Peyer's patch (tissue), 4 donors: ENCODE results near the gene ATP6V0E2. TPM values are rescaled to one million over a fixed set of nuclear protein-coding genes. Genes with fewer than 3 reads are reported as not detected.

Experiments used
- DNase-seq, 3 donors: peaks; one replicate each; pipeline ENCODE4 v3.0.0-alpha.2; 2017 to 2019
- H3K27ac ChIP-seq, 4 donors: fragments of 200-600 bp; sonication (generic); one replicate each; pipeline ENCODE4 v1.5.1; 2016 to 2019
- H3K27me3 ChIP-seq, 2 donors: fragments of 200-600 bp; sonication (generic); one replicate each; pipeline ENCODE4 v1.5.1; 2019
- H3K36me3 ChIP-seq, 3 donors: fragments of 200-600 bp; sonication (generic); one replicate each; pipeline ENCODE4 v1.5.1; 2016 to 2019
- H3K4me1 ChIP-seq, 4 donors: fragments of 200-600 bp; sonication (generic); one replicate each; pipeline ENCODE4 v1.5.1; 2016 to 2019
- H3K4me3 ChIP-seq, 4 donors: fragments of 200-600 bp; sonication (generic); 1 replicate in 3 of 4; 2 replicates in 1 of 4; pipeline ENCODE4 v1.5.1; 2016 to 2019; ENCODE audit warnings: mild to moderate bottlenecking in 1 of 4
- H3K9me3 ChIP-seq, 4 donors: fragments of 200-600 bp; sonication (generic); one replicate each; pipeline ENCODE4 v1.5.1; 2016 to 2019; ENCODE audit warnings: mild to moderate bottlenecking in 1 of 4
- CTCF ChIP-seq, 6 experiments: fragments of 450-650 bp in 4 of 6; fragments of 200-600 bp in 2 of 6; sonication (generic) in 1 of 6; IDR thresholded peaks; one replicate each; pipeline ENCODE4 v1.5.1; 2017 to 2019; ENCODE audit warnings: antibody characterized with exemption in 6 of 6, mild to moderate bottlenecking in 3 of 6, moderate library complexity in 1 of 6
- POLR2A ChIP-seq, 2 donors: fragments of 450-650 bp; IDR thresholded peaks; one replicate each; pipeline ENCODE4 v1.5.1; 2017; ENCODE audit warnings: antibody characterized with exemption in 2 of 2, mild to moderate bottlenecking in 2 of 2, moderate library complexity in 2 of 2
- total RNA-seq, 4 donors: library from RNA; depleted of rRNA; stranded (reverse); fragments of >200 nt; gene quantifications; one replicate each; pipeline ENCODE4 v1.1.0, GENCODE V29; 2016

Gene ATP6V0E2
- total RNA-seq, 4 donors from 2014 or later = 7.6 to 17.8 (median 11.1) TPM

- no peak overlapping the region for H3K4me3 ChIP-seq
- H3K4me1 ChIP-seq = peaks cover 0 to 2% (median 0%) of the 10 kb centered on the region in 4 donors
- H3K27ac ChIP-seq = no peak overlapping the region
- H3K36me3 ChIP-seq = peaks cover 0 to 12% (median 0%) of the 10 kb centered on the region in 3 donors
- H3K9me3 ChIP-seq = no peaks in the 10 kb centered on the region
- DNase-seq = no peak
- H3K27me3 ChIP-seq = no peaks in the 10 kb centered on the region
- TF ChIP-seq CTCF (IDR thresholded peaks at IDR 0.05) (no peak), POLR2A (IDR thresholded peaks at IDR 0.05) (no peak)
Measured at GRCh38 chr7:149850007-149850594, 23.7 kb upstream of the ATP6V0E2 start.

- DNase-seq = no peak
- Histone ChIP-seq H3K9me3 (no peaks in the 10 kb centered on the region), H3K27me3 (no peaks in the 10 kb centered on the region), H3K36me3 (peaks cover 0 to 12% (median 0%) of the 10 kb centered on the region in 3 donors), H3K27ac (no peak overlapping the region), H3K4me1 (peaks cover 0 to 2% (median 0%) of the 10 kb centered on the region in 4 donors), H3K4me3 (no peak overlapping the region)
- no peak for TF ChIP-seq CTCF (IDR thresholded peaks at IDR 0.05)
- TF ChIP-seq POLR2A (IDR thresholded peaks at IDR 0.05) = no peak
Measured at GRCh38 chr7:149850716-149851115, 23.1 kb upstream of the ATP6V0E2 start.

DNA sequence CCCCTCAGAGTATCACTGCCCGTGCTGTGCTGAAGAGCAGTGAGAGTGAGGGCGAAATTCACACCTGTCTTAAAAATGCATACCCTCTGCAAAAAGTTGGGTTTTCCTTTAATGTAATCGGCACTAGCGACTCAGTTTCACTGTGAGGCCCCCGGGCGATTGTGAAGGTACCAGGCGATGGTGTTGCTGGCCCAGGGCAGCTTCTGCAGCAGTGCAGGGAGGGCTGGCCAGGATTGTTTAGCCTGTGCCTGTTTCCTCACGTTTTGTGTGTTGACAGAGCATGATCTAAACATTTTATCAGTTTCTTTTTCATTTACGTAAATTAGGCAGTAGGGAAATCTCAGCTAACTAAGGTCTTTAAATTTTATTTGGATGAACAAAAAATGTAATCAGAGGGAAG is 22.3 kb upstream of the ATP6V0E2 start:
- DNase-seq = no peak
- no peak overlapping the region for H3K4me3 ChIP-seq
- no peaks in the 10 kb centered on the region for H3K9me3 ChIP-seq
- peaks cover 0 to 2% (median 0%) of the 10 kb centered on the region in 4 donors for H3K4me1 ChIP-seq
- H3K27me3 ChIP-seq = no peaks in the 10 kb centered on the region
- no peak overlapping the region for H3K27ac ChIP-seq
- peaks cover 0 to 8% (median 0%) of the 10 kb centered on the region in 3 donors for H3K36me3 ChIP-seq
- no peak for TF ChIP-seq CTCF (IDR thresholded peaks at IDR 0.05)
- TF ChIP-seq POLR2A (IDR thresholded peaks at IDR 0.05) = no peak

GRCh38 chr7:149853157-149853556 is 20.6 kb upstream of the ATP6V0E2 start:
- Histone ChIP-seq H3K4me1 (peaks cover 0 to 2% (median 0%) of the 10 kb centered on the region in 4 donors), H3K27me3 (no peaks in the 10 kb centered on the region), H3K4me3 (no peak overlapping the region), H3K9me3 (no peaks in the 10 kb centered on the region), H3K36me3 (peaks cover 0 to 5% (median 0%) of the 10 kb centered on the region in 3 donors), H3K27ac (no peak overlapping the region)
- no peak for DNase-seq
- TF ChIP-seq CTCF (IDR thresholded peaks at IDR 0.05) (no peak), POLR2A (IDR thresholded peaks at IDR 0.05) (no peak)

DNA sequence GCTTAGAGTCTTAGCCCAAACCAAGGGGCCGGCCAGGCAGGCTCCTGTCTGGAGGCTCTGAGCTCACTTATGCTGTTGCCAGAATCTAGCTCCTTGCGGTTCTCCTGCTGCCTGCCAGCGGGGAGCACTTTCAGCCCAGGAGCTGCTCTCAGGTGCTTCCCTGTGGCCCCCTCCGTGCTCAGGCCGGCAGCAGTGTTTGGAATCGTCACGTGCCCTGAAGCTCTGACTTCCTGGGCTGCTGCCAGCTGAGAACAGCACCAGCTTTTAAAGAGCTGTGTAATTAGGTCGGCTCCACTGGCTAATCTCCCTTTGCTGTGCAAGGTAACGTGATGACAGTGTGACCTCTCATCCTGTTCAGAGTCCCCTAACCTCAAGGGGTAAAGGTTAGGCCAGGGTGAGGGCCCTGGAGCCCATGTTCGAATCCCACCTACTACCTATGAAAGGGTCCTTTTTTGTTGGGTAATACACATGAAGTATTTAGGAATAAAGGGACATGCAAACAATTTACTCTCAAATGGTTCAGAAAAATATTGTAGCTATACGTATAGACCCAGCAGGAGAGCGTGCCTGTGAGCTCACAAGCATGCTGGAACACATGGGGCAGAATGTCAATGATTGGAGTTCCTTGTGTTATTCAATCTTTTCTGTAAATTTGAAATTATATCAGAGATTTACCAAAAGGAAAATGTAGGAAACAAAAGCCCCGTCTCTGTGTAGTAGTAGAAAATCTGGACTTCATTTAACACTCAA is 19.0 kb upstream of the ATP6V0E2 start:
- Histone ChIP-seq H3K27ac (no peak overlapping the region), H3K9me3 (no peaks in the 10 kb centered on the region), H3K4me1 (peaks cover 0 to 2% (median 0%) of the 10 kb centered on the region in 4 donors), H3K4me3 (no peak overlapping the region), H3K27me3 (no peaks in the 10 kb centered on the region), H3K36me3 (peaks cover 0 to 7% (median 0%) of the 10 kb centered on the region in 3 donors)
- no peak for TF ChIP-seq POLR2A (IDR thresholded peaks at IDR 0.05)
- no peak for TF ChIP-seq CTCF (IDR thresholded peaks at IDR 0.05)
- DNase-seq = peak; percentile 44 to 72 (median 69)
